Urothelium cell line (cell line): ENCODE results near the gene ITGB6.

Experiments
- DNase-seq: peaks from one replicate; pipeline ENCODE4 v3.0.0; 2011; ENCODE audit warnings: low spot score, mixed read lengths
- FAIRE-seq: peaks from 2 replicates; lab custom pipeline; 2011; peaks lifted over from hg19 to GRCh38; lab: Jason Lieb, UNC

Gene ITGB6

DNA sequence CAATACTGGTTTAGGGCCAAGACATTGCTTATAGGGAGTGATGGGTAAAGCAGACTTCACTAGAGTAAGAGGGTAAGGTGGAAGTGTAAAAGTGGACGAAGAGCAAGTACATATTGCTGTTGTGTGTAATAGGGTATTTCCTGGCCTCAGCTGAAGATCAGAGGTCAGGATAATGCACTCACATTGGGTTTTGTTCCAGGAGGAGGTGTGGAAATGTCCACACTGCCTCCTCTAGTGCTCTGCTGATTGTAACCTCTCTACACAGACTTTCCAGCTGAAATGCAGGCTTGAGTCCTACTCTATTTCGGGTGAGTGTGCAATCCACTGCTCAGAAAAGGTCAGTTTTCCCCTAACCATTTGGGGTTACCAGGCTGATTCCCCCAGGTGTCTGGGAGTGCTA is 96.0 kb downstream of the ITGB6 start:
- FAIRE-seq = no peak
- no peak for DNase-seq

DNA sequence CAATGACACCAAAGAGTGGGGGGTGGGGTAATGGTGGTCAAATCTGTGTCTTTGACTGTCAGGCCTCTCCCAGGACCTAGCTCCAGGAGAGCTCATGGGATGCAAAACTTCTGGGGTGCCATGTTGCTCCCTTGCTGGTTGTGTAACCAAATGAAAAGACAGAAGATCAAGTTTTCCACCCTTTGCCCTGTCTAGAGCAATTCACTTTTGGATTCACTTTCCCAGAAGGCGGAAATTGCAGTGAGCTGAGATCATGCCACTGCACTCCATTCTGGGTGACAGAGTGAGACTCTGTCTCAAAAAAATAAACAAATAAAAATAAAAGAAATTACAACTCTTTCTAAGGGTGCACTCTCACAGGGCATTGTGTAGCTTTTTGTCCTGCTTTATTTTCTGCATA is 102.7 kb downstream of the ITGB6 start:
- no peak for DNase-seq
- no peak for FAIRE-seq

DNA sequence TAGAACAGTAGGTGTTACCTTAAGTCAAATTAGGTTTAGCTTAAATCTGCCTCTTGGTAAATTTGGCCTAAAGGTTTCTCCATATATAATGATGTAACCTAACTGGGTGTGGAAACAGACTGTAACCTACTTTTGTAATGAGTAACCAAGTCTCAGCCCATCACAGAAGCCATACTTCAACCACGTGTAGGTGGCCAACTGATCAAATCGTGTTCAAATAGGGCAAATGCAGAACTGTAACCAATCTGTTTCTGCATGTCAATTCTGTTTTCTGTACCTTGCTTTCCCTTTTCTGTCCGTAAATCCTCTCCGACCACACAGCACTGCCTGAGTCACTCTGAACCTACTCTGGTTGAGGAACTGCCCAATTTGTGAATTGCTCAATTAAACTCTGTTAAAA is 103.7 kb downstream of the ITGB6 start:
- no peak for FAIRE-seq
- no peak for DNase-seq

DNA sequence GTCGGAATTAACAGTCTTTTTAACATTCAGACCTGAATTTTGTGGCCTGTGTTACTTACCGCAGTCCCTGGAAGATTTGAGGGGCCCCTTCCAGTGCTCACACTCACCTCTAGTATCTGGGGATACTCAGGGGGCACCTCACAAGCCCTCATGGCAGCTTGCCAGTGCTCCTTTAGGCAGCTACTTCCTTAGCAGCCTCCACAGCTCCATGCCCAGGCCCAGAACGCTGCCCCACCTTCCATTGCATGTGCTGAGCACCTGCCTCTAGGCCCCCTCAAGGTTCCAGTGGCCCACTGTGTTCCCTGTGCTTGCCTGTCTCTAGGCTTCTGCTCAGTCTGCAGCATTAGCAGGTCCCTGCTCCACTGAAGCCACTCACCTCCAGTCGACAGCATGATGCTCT is 107.6 kb downstream of the ITGB6 start:
- DNase-seq (no peak), FAIRE-seq (no peak)

DNA sequence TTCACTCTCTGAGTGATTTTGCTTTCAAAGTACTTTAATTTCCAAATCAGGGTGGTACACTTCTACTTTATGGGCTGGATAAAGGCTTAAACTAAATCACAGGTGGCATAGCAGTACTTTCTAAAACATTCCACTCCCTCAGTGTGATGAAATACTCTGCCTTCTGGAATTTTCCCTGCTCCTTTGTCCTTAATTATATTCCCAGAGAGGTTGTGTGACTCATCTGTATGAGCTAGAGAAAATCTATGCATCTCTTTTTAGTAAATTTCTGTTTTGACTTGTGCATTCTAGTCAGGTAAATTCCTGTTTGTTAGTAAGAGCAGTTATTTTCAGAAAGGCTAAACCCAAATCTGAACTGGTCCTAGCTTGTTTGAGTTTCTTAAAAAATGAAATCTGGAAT is 108.7 kb downstream of the ITGB6 start:
- no peak for DNase-seq
- no peak for FAIRE-seq

DNA sequence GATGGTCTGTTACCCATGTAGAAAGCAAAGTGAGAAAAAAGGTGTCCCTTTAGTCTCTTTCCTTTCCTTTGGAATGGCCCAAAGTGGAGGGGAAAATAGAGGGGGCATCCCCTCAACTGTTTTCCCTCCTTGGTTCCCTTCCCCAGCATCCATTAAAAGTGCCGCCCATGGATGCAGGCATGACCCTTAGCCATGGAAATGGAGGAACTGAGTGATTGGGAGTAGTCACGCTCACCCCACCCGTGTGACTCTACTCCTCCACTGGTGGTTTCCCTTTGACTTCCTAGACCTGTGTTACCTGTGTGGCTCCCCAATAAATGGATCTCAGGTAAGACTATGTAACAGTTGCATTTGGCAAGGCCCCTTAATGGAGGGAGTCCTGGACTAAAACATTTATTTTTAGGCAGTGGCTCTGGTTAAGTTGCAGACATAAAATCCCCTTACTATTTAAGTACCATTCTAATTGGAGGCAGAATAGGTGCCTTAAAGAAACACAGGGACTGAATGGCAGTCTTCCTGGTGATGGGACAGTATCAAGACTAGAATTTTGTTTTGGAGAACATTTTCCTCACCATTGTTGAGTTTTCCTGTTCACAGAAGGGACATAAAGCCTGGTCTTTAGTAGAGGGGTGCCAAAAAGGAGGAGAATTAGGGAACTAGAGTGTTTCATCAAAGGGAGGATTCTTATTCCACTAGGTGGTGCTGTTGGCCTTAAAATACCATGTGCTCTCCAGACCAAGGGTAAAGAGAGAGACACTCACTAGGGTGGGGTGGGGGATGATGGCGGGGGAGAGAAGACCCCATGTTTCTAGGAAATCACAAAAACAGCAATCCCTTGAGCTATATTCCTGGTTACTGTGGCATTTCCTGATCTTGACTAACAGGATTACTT is 112.0 kb downstream of the ITGB6 start:
- no peak for DNase-seq
- FAIRE-seq = no peak

DNA sequence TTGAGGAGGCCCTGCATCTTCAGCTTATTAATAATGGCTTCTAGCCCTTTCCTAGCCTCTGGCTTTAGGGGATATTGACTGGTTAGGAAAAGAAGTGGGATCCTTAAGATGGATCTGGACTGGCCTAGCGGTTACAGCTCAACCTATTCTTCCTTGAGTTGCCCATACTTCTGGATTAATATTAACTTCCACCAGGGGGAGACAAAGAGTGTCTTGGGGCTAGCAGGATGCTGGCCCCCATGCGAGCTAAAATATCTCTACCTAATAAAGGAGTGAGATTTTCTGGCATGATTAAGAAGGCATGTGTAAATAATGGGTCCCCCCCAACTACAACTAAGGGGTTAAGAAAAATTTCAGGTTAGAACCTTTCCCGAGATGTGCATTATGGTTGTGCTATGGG is 114.4 kb downstream of the ITGB6 start:
- FAIRE-seq (no peak), DNase-seq (no peak)

DNA sequence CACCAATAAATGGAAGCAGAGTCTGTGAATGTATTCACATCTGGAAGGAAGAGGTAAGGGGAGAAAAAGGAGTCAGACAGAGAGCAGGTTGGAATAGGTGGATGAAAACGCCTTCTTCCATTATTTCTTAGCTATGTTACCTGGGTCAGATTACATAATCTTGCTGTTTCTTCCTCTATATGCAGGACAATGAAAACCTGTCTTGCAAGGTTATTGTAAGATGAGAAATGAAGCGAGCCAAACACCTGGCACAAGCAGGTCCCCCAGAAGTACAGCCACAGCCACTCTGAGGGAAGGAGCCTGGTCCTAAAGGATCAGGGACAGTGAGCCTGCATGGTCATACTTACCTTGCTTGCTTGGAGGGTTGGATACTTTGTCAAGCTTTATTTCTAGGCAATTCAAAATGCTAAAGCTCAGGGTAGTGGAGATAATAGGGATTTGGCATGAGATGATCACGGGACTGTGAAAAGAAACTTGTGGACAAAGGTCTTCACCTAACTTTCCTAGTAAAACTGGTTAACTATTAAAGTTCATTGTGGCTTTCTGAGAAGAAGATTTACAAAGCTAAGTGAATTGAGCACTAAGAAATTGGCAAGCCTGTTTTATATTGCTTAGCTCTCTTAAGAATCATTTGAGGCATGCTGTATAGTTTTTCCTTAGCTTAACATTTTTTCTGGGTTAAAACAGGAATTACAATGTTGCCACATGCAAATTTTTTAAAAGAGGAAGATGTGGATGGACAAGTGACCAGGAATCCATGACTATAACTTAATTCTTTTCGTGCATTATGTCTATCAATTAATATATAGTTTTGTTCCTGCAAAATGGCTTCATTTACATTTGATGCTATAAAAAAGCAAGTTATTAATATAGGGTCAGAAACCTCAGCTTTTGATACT is 121.9 kb downstream of the ITGB6 start:
- no peak for FAIRE-seq
- DNase-seq = no peak

DNA sequence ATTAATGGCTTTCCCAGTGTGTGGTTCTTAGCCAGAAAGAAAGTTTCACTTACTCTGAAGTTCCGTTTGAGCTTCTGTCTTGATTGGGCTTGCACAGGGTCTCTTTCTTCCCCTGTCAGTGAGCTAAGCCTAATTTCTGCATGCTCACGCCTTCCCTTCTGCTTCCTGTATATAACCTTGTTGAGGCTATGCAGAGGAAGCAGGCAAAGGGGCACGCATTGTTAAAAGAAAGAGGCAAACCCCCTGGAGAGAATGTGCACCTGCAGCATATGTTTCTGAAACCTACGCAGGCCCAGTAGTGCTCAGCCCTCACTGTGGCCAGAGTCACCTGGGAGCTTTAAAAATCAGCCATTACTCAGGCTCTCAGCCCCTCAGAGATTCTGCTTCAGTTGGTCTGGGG is 123.2 kb downstream of the ITGB6 start:
- no peak for FAIRE-seq
- DNase-seq = no peak

DNA sequence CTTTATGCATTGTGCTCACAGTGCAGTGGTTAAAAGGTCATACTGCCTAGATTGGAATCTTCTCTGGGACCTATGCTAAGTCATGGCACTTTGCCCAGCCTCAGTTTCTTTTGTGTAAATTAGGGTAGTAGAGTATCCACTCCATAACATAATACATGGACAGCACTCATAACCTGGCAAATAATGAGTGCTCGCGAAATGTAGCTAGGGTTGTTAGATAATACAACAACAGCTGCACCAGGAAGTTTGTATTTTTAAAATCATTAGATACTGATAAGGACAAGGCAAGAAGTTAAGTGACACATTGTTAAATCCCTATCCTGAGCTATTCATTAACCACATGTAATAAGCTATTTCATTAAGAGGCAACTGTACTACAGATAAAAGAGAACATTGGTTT is 123.8 kb downstream of the ITGB6 start:
- no peak for FAIRE-seq
- no peak for DNase-seq

DNA sequence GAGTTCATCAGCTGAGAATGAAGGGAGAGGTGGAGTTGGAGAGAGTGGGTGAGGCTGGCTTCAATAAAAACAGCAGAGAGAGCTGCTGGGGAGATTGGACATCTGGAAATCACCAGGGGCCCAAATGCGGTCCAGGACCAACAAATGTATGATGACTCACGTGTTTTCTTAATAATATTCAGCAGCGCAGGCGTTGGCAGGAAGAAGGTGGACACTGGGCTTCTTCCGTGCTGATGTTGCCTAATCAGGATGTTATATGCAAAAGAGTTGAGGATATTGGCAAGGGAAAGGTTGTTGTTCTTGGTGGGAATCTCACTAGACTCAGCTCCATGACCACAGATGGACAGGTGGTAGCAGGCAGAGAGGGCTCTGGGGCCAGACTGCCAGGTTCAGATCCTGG is 124.9 kb downstream of the ITGB6 start:
- FAIRE-seq (no peak), DNase-seq (no peak)

DNA sequence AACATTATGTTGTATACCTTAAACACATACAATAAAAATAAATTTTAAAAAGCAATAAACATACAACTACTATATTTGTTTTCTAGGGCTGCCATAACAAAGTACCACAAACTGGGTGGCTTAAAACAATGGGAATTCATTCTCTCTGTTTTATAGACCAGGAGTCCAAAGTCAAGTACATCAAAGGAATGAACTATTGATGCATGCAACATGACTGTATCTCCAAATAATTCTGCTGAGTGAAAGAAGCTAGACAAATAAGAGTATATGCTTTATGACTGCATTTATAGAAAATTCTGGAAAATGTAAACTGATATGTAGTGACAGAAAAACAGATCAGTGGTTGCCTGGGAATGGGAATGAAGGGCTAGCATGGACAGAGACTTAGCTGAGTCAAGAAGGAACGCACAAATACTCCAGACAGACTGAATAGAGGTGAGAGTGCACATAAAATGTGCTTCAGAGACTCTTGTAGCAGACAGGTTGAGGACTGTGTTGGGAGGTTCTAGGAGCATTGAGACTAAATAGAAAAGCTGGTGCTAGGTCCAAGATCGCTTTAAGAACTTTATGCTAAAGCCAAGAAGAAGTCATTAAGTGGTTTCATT is 126.7 kb downstream of the ITGB6 start:
- FAIRE-seq = no peak
- DNase-seq = no peak

DNA sequence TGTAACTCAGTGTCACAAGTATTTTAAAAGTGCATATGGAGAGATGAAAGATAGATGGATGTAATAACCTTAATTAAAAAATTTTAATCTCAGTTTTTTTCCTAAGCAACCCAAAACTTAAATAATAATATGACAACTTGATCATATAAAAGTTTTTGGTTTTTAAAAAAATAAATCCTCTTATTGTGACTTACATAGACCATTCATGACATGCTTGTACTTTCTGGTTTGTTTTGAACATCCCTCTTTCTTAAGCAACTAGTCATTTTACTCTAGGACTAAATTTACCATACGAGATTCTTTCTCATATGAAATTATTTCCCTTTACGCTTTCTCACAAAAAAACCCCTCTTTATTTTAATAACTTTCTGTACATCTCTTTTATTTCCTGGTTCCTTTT is 131.2 kb downstream of the ITGB6 start:
- no peak for DNase-seq
- FAIRE-seq = no peak

DNA sequence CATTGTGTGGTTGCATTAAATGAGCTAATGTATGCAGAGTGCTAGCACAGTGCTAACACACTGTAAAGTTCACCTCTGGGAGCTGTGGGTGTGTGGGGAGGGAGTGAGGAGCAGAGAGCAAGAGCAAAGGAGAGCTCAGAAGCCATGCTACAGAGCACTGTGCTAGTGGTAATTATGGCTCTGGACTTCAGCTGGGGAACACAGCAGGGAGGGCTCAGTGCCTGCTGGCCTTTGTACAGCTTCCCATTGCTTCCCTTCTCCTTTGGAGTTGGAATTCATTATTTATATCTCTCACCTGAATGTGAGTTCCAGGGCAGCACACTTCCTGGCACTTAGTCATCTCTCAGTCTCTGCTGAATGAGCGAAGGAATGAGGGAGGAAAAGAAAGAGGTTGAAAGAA is 135.2 kb downstream of the ITGB6 start:
- DNase-seq = no peak
- FAIRE-seq = no peak

DNA sequence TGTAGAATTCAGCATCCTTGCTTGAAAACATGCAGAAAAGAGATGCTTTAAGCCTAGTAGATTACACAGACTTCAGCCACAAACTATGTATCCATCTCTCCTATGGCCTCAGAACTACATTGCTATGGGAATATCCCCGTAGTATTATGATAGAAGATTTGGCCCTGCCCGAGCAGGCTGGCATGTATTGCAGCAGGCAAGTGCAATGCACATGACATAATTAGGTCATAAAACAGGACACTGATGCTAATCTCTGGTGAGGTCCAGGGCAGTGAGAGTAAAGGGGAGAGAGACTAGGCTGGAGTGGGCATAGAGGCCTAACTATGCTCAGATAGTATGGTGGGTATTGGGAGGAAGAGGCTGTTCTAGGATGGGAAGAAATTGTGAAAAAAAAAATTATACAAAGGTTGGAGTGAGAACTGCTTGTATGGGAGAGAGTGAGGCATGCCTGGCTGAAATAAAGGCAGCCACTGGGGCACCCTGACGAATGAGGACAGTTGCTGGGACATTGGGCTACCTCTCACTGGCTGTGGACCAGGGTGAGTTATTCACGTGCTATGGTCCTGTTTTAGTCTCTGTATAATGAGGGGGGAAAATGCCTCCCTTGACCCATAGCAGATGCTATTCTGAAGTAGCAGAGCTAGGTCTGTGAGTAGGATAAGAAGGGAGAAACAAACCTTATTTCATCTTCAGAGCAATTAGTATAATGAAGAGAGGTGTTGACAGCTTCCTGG is 136.0 kb downstream of the ITGB6 start:
- FAIRE-seq = no peak
- no peak for DNase-seq

DNA sequence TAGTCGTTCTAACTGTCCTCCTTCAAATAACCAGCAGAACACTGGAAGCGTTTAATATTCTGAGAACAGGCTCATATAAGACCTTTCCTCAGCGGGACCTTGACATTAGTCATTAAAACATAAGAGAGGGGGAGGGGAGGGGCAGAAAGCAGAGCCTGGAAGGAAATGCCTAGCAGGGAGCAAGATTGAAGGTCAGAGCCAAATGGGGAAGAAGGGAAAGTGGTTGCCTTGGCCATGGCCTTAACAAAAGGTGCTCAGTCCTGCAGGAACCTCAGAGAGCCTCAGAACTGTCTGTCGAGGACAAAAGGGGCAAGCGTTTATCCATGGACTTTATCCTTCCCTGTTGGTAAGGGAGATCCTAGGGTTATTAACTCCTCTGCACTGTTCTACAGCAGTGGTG is 136.8 kb downstream of the ITGB6 start:
- FAIRE-seq = no peak
- DNase-seq = no peak

DNA sequence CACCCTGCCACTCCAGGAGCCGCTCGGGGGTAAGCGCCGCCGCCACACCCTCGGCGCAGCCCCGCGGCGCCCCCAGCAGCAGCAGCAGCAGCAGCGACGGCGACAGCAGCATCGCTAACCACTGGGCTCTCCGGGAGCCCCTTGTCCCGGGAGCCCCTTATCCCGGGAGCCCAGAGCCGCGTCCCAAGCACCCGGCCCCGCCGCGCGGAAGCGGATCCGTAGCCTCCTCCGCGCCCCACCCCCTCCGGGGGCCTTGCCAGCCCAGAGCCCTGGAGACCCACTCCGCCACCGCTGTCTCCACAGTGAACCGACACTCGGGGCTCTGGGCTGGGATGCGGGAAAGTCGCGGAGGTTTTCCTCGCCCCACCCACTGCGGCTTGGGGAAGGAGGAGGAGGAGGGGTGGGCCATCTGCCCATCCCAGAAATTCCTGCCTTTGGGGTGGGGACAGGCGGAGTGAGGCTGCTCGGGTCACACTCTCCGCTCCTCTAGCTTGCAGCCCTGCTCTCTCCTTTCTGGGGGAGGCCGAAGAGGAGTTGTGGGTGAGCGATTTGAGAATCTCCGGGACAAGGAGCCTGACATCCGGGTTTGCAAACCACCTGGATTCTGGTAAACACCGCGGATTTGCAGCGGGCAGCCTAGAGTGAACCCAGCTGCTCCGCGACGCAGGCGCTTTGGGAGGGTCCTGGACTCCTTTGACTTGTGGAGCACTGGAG is 137.6 kb downstream of the ITGB6 start, which contains the start of gene PLA2R1:
Gene PLA2R1 (minus strand): TSS at position 324 of the 714 bp plus-strand sequence. CDS start 212 bp downstream, at position 112.
- DNase-seq = peak; percentile 77
- no peak for FAIRE-seq

DNA sequence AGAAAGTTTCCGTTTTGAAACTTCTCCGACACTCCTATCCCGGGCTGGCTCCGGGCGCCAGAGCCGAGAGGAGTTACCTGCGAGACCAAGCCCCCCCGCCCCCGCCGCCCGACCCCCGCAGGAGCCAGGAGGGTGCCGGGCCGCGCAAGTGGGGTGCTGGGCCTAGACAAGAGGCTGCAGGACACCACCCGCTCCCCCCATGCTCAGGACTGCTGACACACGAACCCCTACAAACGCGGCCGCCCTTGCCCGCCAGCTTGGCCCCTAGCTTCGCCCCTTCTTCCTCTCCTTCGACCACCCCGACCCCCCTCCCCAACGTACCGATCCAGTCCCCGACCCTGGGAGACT is 138.2 kb downstream of the ITGB6 start:
- DNase-seq = peak; percentile 13
- no peak for FAIRE-seq

DNA sequence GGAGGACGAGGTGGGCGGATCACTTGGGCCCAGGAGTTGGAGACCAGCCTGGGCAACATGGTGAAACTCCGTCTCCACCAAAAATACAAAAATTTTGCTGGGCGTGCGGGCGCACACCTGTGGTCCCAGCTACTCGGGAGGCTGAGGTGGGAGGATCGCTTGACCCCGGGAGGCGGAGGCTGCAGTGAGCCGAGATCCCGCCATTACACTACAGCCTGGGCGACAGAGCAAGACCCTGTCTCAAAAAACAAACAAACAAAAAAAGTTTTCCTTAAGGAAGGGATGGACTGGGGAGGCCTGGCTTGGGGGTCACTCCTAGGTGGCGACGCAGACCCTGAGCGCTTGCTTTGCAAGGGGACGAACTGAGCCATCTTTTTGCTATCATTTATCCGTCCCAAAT is 138.5 kb downstream of the ITGB6 start:
- no peak for FAIRE-seq
- no peak for DNase-seq

DNA sequence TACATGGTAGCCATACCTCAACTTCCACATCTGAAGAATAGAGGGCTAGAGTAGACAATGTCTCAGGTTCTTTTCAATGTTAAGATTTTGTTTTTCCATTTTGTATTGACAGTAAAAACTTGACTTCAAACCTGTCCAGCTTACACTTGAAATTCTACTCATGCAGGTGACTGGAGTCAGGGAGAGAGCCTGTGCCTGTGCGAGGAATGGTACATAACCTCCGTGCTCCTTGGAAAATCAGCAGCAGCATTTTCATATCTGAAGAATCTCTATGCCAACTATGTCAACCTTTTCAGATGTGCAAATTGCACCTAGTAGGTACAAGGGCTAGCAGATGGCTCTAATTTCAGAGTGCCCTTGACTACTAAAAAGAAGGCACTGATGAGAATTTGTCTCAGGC is 139.8 kb downstream of the ITGB6 start:
- FAIRE-seq (no peak), DNase-seq (no peak)
